TTC549 (cell line): ENCODE data around the gene F13B.
"Not testable (repeated sequence)": the region's sequence is repeated elsewhere in the genome, so short reads cannot be mapped to it uniquely, and the experiment has no call there.

ENCODE experiments used
- FAIRE-seq: peaks from 2 replicates; lab custom pipeline; 2012; peaks lifted over from hg19 to GRCh38; lab: Jason Lieb, UNC

The F13B gene

GRCh38 chr1:197041486-197042353 lies 25.3 kb downstream of the F13B start:
- no peak for FAIRE-seq

- FAIRE-seq: no peak
Measured at GRCh38 chr1:197036861-197037260, 30.2 kb downstream of the F13B start.

- FAIRE-seq: not testable (repeated sequence)
Measured at GRCh38 chr1:197034631-197035339, 32.3 kb downstream of the F13B start.

- no peak for FAIRE-seq
Measured at GRCh38 chr1:197029749-197030148, 37.3 kb downstream of the F13B start.

DNA sequence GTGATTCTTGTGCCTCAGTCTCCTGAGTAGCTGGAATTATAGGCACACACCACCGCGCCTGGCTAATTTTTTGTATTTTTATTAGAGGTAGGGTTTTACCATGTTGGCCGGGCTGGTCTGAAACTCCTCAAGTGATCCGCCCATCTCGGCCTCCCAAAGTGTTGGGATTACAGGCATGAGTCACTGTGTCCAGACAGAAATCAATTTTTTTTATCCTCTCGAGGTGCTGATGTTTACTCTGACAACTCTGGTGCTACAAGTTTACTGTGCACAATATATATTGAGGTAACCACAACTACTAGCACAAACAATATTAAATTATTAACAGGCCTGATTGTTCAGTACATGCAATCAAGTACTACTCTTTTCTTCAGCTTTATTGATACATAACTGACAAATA lies 39.7 kb downstream of the F13B start:
- no peak for FAIRE-seq

DNA sequence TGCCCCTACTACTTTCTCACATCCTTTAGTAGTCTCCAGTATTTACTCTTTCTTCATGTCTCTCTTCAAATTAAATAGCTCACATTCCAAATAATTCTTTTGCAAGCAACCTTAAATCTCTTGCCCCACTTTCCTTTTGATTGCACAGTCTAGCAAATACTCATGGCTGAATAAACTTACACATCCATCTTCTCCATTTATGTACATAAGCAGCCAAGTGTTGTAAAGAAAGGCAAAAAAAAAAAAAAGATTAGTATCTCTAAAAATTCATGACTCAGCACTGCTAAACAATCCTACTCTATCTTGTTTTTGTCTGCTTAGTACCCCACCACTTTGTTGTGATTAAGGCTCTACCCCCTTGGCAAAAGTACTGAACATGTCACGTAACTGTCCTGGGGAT lies 42.6 kb downstream of the F13B start:
- FAIRE-seq: no peak

GRCh38 chr1:197021716-197022115 lies 45.3 kb downstream of the F13B start:
- no peak for FAIRE-seq

- FAIRE-seq: no peak
Measured at GRCh38 chr1:197017558-197018146, 49.4 kb downstream of the F13B start.

DNA sequence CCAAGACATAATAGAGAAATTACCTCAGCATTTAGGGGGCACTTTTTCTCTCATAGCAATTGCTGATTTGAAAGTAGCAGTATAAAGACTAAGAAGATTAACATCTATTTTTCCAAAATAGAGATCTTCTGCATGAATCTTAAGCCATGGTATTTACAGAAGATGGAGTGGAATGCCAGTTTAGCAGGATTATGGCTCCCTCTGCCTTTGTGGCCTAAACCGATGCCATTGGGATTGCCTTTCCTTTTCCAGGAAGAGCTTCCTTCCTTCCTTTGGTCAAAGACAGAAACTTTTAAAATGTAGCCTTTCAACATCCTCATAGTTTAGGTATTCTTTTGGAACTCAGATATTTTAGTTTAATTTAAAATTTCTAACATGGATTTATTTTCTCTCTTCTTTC lies 50.3 kb downstream of the F13B start:
- FAIRE-seq: no peak

DNA sequence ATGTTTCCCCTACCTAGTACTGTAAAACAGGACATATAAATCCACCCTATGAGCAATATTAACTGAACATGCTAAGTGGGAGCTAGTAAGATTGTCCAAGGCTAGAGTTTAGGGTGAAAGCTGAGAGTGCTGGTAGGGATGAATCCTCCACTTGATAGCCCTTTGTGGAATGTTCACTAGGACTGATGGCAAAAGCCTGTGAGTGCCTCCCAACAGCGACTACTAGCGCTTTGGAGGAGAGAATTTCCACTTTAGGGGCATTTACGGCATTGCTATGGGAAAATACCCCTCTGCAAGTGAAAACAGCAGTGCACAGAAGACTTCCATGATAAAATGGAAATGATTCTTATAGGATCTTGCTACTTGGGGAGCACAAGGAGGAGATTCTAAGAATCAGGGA lies 53.8 kb downstream of the F13B start:
- FAIRE-seq: no peak

GRCh38 chr1:197011614-197012013 lies 55.4 kb downstream of the F13B start:
- no peak for FAIRE-seq

DNA sequence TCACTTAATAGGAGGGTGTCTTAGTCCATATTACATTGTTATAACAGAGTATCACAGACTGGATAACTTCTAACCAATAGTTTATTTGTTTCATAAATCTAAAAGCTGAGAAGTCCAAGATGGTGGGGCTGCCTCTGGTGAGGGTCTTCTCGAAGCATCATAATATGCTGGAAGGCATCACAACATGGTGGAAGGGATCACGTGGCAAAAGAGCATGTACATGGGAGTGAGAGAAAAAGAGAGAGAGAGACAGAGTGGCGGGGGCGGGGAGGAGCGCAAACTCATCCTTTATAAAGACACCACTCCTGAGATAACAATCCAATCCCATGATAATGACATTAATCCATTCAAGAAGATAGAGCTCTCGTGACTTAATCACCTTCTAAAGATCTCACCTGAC lies 58.2 kb downstream of the F13B start:
- no peak for FAIRE-seq

GRCh38 chr1:197003132-197003531 lies 63.9 kb downstream of the F13B start:
- no peak for FAIRE-seq

- FAIRE-seq: peak; percentile 74
Measured at GRCh38 chr1:197001828-197002227, 65.2 kb downstream of the F13B start.

DNA sequence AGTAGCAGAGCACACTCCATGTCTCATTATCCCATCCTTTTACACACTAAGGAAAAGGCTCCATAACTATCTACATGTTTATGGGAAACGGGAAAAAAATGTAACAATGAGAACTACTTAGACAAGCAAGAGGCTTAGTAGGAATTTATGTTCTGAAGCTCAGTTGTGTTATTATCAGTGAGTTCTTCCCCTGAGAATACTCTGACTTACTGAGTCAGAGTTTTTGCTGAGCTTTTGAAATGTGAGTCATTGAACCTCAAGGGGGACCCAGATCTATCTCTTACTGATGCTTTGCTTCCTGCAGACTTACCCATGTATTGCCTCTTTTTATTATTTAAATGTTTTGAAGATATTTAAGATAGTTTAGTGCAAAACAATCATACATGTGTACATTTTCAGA lies 69.6 kb downstream of the F13B start:
- FAIRE-seq: no peak

DNA sequence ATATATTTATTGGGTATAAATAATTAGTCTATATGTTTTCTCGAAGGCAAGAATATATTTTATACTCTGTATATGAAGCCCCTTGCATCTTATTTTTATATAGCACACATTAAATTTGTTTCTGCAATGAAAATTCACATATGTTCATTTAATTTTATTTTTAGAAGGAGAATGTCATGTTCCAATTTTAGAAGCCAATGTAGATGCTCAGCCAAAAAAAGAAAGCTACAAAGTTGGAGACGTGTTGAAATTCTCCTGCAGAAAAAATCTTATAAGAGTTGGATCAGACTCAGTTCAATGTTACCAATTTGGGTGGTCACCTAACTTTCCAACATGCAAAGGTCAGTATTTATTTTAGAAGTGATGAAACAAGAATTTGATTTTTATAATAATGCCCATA lies 73.1 kb downstream of the F13B start:
- FAIRE-seq: no peak

DNA sequence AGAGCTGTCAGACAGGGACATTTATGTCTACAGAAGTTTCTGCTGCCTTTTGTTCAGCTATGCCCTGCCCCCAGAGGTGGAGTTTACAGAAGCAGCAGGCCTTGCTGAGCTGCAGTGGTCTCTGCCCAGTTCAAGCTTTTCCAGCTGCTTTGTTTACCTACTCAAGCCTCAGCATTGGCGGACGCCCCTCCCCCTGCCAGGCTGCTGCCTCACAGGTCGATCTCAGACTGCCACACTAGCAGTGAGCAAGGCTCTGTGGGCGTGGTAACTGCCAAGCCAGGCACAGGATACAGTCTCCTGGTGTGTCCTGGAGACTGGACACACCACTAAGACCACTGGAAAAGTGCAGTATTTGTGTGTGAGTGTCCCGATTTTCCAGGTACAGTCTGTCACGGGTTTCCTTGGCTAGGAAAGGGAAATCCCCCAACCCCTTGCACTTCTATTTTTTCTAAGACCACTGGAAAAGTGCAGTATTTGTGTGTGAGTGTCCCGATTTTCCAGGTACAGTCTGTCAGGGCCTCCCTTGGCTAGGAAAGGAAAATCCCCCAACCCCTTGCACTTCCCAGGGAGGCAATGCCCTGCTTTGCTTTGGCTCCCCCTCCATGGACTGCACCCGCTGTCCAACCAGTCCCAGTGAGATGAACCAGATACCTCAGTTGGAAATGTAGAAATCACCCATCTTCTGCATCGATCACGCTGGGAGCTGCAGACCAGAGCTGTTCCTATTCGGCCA lies 75.0 kb downstream of the F13B start:
- FAIRE-seq: not testable (repeated sequence)
